Cardiac fibroblast (primary cell): ENCODE data around the gene CRYGD.

Experiments
- DNase-seq, 2 donors: peaks; one replicate each; pipeline versions ENCODE4 v3.0.0 to v3.0.0-alpha.2; 2010; ENCODE audit warnings: low read depth in 2 of 2
- H3K4me3 ChIP-seq, 2 donors: replicated peaks in 1 of 2; 1 replicate in 1 of 2; 2 replicates in 1 of 2; pipeline ENCODE4 v1.5.1; 2011; ENCODE audit warnings: low read depth in 2 of 2, low read length in 2 of 2, mild to moderate bottlenecking in 2 of 2, moderate library complexity in 1 of 2
- CTCF ChIP-seq: IDR thresholded peaks from one replicate; pipeline ENCODE4 v1.5.1; 2011; ENCODE audit warnings: low read depth, mild to moderate bottlenecking, low read length, inconsistent platforms

The CRYGD gene

GRCh38 chr2:208083807-208084206 is 40.5 kb downstream of the CRYGD start:
- no peak overlapping the region for H3K4me3 ChIP-seq
- TF ChIP-seq CTCF, result no peak
- no peak for DNase-seq

- peak; percentile 18 to 60 for DNase-seq
- TF ChIP-seq CTCF, result no peak
Measured at GRCh38 chr2:208077276-208077675, 47.0 kb downstream of the CRYGD start.

GRCh38 chr2:208074610-208075356 is 49.5 kb downstream of the CRYGD start:
- no peak overlapping the region for H3K4me3 ChIP-seq
- TF ChIP-seq CTCF, result no peak
- DNase-seq, result no peak

More at GRCh38 chr2:208077276-208077675, 47.0 kb downstream of the CRYGD start:
- H3K4me3 ChIP-seq, result no peak overlapping the region

GRCh38 chr2:208072250-208072892 is 52.0 kb downstream of the CRYGD start:
- H3K4me3 ChIP-seq, result no peak overlapping the region
- peak; percentile 82 for TF ChIP-seq CTCF
- DNase-seq, result peak; percentile 81 to 82
